Myocyte (in vitro differentiated cells): ENCODE results near the gene ABLIM2. TPM values are rescaled to one million over a fixed set of nuclear protein-coding genes. Genes with fewer than 3 reads are reported as not detected.

ENCODE experiments used
- DNase-seq: peaks from one replicate; pipeline ENCODE4 v3.0.0-alpha.2; 2012; ENCODE audit warnings: low read depth
- microRNA counts: library from miRNA; unstranded; fragments of <30 nt; microRNA quantifications from one replicate; lab custom pipeline; 2016
- microRNA-seq: library from miRNA; unstranded; fragments of <30 nt; microRNA quantifications from one replicate; pipeline ENCODE4, GENCODE V29; 2016
- total RNA-seq: library from RNA; depleted of rRNA; stranded (reverse); fragments of >200 nt; gene quantifications from 2 replicates; pipeline ENCODE4 v1.2.3, GENCODE V29; 2014

ABLIM2 gene
- total RNA-seq, 1 donor from 2014 or later, result 4.0 TPM

DNA sequence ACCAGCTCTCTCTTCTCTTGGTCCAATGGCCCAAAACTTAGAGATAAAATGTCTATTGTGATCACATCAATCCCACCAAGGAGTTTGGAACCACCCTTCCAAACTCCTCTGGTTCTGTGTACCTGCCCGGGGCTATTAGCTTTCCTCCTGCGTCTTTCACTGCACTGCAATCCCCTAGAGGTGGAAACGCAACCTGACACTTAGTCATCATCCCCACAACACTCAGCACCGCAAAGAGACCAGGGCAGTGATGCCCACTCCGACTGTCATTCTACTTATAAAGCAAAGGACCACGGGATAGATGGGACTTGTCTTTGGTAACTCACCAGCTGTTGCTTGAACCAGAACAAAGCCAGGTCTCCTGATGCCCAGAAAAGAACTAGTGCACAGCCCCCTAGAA lies 240.9 kb downstream of the ABLIM2 start:
- DNase-seq, result peak; percentile 37

DNA sequence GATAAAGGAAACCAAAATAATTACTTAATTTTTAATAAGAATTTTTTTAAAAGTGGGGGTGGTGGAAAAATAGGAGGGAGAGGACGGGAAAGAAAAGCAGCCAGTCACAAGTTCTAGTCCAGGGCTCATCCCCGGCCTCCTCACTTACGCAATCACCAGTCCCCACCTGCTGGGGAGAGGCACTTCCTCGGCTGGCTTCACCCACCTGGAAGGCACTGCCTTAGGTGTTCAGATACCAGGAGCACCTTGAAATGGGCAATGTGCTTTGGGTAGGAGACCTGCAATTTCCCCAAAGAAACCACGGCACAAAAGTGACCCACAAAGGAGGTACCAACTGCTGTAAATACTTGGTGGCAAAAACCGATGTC lies 242.8 kb downstream of the ABLIM2 start:
- DNase-seq, result no peak

MicroRNA genes within 50 kb of the gene (microRNA counts, 767-probe panel; counts per million panel counts)
- not detected for microRNA hsa-miR-95 (lab: Ali Mortazavi, UCI)

Small RNAs within 50 kb of the gene (microRNA-seq; reads per million reads assigned to microRNA genes)
- gene MIR95, result 161 reads per million, percentile 62 among the genes with 10 or more reads in this experiment

Other genes with a start within 250 kb of the ABLIM2 start
- 30.8 and 50.5 TPM in 2 replicates for gene AFAP1, start 219.0 kb downstream of the ABLIM2 start, total RNA-seq
- 0.68 and 0.94 TPM in 2 replicates for gene SH3TC1, start 40.5 kb upstream of the ABLIM2 start, total RNA-seq
- 35.0 and 49.3 TPM in 2 replicates for gene HTRA3, start 110.9 kb upstream of the ABLIM2 start, total RNA-seq